Measurements from ENCODE around the gene SNAP47.
A peak's percentile ranks its signal among the peaks of the same experiment; 100 is the strongest.

SNAP47 gene

DNA sequence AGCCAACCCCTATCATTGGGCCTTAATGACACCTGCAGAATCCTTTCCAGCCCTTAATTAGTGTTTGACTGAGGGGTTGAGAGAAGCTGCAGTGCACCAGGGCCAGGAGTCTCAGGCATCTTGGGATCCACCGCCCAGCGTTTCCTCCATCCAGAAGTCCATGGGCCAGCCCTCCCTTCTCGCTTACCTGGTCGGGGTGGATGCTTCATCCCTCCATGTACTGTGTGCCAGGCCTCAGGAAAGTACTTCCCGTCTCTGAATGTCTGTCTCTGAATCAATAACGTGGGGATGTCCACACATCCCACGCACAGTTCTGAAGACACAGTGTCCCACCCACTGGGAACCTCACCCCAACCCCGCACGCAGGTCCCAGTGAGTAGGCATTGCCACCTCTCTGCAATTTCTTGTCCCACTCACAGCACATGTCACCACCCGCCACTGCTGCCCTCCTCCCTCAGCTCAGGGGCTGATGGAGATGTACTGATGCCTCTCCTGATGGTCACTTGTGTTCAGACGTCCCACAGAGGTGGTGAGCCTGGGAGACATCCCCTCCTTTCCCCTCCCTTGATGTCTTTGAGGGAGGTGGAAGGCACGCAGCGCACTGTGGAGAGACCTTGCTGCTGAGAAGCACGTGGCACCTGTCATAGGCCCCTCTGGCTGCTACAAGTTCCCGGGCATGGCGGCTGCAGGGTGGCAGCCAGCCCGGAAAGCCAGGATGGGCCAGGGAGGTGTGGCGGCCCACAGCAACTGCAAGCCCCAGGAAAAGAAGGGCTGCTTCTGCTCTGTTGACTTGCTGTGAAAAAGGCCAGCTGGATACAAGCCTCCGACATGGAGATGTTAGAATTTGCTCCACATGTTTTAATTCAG, 50.8 kb downstream of the SNAP47 start:
- no peak for DNase-seq (ENCODE audit: low read depth)

DNA sequence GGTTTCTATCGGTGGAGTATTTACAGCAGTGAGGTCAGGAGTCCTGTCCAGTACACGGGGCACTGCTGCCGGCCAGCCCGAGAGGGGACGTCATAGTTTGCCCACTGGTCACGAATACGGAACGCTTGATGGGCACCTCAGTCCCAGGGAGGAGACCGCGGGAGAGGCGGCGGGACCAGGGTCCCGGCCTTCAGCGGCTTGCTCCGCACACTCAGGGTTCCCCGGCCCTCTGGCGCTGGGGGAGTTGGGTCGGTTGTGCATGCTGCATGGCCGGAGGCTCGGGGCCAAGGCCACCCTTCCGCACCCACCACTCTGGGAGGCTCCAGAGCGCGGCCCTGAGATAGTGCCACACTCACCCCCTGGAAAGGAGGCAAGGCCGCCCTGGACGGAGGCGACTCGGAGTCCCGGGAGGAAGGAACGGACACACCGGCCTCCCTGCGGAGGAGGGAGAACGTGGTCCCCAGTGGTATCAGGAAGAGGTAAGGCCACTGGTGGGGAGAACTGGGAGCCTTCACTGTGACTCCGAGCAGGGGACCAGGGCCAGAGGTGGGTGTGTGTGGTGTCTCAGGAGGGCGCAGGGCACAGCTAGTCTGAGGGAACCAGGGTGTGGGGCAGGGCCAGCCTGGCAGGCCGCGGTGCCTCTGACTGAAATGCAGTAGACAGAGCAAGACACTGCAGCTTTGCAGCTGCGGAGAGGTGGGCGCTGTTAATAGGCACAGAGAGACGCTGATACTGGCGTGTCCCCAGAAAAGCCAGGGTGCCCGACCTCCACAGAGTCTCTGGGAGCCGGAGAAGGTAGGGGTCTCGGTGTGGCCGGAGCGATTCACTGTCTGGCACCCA, 51.7 kb downstream of the SNAP47 start:
- DNase-seq (ENCODE audit: low read depth) = peak; percentile 5

DNA sequence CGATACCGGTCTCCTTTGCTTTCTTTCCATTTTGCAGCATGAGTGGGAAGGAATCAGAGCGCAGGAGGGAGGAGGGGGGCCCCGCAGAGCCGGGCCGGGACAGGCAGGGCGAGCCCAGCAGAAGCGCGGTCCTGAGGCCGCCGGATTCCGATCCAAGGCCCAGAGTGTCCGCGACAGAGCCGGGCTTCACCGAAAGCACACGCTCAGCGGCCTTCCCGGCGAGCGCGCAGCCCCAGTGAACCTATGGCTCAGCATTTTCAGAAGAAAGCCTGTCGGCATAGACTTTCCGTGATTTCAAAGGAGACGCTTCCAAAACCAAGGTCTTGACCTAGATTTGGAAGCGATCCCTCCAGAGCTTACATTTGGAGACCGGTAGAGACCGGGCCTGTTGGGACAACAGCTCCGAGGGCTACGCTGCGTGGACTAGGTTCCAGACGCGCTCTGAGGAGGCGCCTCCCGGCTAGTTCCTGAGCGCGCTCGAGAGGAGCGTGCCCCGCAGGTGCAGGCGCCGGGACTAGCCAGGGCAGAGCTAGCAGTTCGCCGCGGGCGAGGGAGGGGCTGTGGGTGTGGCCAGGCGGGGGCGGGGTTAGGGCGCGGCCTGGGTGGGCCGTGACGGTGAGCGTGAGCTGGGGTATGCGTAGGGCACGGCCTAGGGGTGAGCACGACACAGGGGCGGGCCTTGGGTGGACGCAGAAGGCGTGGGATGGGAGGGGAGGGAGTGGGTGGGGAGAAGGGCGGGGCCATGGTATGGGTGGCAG, 52.5 kb downstream of the SNAP47 start:
- DNase-seq (ENCODE audit: low read depth) = peak; percentile 92

DNA sequence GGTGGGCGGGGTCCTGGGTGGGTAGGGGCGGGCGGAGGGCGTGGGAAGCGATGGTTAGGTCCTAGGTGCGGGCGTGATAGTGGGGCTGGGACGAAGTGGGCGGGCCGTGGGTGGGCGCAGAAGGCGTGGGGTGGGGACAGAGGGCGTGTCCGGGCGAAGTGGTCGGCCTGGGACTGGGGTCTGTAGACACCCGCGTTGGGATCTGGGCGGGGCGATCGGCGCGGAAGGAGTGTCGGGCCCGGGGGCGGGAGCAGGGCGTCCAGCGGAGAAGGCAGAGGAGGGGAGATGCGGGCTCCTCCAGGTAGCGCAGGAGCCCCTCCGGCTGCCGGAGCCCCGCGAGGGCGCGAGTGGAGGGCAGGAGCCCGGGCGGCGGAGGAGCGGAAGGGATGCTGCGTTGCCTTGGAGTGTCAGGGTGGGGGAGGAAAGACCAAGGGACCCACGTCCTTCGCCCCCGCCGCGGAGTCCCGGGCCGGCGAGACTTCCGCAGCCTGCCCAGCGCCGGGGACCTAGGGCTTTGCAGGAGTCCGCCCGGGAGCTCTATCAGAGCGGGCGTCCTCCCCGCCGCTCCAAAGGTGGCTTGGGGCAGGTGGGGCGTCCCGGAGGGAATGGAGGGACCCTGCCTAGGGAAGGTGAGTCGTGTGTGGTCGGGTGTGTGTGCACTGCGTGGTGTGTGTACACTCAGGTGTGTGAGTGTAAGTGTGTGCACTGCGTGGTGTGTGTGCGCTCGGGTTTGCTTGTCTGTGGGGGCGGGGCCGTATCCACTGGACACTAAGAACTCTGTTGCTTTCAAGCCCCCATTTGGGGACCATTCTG, 53.2 kb downstream of the SNAP47 start:
- DNase-seq (ENCODE audit: low read depth) = no peak

DNA sequence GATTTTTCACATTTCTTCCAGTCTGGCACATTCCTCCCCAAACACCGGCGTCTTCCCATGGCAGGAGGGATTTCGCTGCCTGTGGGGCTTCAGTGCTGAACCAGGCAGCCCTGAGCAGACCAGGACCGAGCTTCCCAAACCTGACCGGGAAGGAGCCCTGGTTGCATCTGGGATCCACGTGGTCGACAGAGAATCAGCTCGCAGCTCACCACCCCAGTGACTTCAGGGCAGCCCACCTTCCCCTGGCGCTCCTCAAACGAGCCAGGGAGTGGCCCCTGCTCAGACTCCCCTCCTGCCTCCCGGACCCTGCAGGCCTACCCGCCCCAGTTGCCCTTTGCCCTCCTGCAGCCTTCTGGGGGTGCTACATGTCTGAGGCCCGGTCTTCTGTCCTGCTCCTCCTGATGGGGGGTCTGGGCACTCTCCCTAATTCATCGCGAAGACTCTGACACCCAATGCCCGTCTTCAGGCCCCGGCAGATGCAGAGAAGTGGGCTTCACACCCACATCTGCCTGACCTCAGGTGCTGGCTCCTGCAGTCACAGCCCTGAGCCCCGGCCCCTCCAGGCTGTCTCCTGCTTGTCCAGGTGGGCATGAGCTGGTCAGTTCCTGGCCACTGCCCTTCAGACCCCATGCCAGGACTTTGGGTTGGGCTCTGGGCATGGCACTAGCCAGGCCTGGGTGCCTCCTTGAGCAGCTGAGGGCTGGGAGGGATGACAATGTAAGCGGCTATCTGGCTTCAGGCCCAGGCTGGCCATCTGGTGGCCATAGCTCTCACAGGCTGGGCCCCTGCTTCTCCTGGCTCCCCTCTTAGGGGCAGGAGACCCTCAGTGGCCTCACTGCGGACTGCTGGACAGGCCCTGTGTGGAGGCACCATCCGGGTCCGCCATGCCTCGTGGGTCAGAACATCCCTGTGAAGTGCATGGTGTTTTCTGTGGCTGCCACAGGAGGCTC, 54.1 kb downstream of the SNAP47 start:
- peak; percentile 48 for DNase-seq (ENCODE audit: low read depth)

DNA sequence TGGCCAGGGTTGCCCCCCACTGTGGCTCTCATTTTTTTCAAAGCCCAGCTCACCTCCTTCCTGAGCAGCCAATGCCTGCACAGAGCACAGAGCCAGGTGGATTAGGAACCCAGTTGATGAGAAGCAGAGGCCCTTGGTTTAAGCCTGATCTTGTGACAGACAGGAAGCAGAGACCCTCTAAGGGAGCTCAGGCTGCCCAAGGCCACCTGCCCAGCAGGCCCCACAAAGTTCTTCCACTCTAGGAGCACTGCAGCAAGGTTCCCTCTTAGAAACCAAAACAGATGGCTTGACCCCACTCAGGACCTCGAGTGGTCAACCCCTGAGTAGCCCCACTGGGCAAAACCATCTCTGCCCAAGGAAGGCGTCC, 54.8 kb downstream of the SNAP47 start:
- DNase-seq (ENCODE audit: low read depth) = no peak

DNA sequence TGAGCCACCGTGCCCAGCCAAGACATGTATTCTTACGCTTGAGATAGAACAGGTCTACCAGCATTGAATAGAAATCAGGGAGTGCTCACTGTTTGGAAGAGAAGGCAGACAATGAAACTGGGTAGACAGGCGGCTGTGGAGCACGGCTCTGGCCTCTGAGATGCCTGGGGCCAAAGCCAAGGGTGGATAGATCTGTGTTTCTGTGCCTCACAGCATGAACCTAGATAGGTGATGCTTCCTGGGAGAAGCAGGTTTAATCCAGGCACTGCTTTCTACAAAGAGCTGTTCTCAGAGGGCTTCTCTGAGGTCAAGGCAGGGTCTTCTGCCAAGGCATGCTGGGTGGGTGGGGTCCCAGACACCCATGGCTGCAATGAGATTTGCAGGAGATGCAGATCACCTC, 55.6 kb downstream of the SNAP47 start:
- DNase-seq (ENCODE audit: low read depth) = no peak

DNA sequence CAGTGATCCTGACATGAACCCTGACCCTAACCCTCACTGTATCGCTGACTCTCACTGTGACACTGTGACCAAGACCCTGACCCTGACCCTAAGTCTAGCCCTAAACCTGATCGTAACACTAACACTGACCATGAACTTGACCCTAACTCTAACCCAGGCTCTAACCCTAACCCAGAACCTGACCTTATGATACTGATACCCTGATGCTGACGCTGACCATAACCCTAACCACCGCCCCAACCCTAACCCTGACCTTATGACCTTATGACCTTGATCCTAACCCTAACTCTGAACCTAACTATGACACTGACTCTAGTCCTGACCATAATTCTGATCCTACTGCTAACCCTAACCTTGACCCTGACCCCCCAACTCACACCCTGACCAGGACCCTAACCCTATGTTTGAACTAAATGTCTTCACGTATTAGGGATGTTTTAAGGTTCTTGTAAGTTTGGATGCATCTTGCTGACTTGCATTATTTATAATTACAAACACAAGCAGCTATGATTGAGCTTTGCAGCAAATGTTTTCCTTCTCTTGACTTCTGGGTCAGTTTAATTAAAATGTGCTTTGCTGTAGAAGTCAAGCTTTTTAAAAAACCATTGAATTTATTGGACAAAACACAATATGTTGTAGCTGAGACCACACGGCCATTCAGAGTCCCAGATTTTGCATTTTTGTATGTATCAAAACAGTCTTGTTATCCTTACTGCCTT, 56.3 kb downstream of the SNAP47 start:
- no peak for DNase-seq (ENCODE audit: low read depth)

DNA sequence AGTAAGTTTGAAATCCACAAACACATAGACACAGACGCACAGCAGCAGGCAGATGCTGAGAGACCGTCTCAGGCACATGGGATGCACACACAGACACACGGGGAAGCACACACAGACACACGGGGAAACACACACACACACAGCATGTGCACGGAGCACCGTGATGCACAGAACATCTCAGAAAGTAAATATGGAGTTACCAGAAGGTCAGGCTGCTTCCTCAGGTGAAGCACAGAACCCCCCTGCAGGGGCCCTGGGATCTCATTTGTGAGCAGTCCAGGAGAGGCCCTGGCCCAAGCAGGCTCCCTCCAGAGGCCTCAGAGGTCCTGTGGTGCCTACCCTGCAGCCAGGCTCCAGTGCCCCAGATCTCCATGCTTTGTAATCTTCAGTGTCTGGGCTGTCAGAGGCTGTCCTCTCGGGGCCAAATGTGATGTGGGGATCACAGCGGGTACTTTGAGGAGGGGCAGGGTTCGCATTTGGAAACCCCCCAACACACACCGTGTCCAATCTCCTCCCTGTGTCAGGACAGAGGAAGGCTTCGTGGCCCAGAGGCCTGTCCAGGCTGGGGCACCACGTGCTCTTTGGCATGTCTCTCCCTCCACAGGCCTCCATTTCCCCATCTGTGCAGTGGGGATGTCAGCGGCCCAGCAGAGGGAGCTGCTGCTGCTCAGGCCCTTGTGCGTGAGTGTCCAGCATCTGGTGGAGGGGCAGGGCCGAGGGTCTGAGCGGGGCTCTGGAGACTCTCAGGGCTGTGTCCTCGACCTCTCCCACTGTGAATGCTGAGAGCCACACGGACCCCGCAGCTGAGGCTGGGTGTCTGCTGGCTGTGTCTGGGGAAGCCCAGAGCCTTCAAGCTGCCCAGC, 57.2 kb downstream of the SNAP47 start:
- DNase-seq (ENCODE audit: low read depth) = no peak

DNA sequence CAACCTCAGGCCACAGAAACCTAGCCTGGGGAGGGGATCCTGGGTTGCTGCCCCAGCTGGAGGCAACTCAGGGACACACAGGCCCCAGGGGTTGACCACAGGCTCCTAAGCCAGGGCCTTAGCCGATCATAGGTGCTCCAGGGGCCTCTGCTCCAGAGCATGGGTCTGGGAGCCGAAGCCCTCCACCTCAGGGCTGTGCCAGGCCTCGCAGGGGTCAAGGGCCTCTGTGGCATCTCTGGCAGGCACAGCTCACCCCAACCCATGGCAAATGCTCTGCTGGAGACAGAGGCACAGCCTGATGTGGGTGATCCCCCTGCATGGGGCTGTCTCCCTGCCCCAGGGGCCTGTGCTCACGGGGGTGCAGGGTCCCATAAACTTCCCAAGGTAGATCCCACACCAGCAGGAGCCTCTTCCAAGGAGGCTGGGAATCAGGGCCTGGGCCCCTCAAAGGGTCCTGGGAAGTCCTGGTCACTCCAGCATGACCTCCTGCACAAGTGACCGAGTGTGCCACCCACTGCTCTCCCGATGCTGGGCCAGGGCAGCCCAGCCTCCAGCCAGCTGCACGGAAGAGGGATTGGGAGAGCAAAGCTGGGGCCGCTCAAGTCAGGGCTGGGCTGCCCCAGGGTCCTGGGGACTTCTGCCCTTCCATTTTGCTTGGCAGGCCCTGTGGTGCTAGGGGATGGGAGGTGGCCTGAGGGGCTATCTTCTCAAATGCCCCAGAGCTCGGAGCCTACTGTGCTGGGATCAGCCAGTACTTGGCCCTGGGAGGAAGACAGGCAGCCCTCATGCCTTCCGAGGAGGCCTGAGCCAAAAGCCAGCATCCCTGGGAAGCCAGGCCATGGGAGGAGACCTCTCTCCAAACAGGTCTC, 58.1 kb downstream of the SNAP47 start:
- no peak for DNase-seq (ENCODE audit: low read depth)

DNA sequence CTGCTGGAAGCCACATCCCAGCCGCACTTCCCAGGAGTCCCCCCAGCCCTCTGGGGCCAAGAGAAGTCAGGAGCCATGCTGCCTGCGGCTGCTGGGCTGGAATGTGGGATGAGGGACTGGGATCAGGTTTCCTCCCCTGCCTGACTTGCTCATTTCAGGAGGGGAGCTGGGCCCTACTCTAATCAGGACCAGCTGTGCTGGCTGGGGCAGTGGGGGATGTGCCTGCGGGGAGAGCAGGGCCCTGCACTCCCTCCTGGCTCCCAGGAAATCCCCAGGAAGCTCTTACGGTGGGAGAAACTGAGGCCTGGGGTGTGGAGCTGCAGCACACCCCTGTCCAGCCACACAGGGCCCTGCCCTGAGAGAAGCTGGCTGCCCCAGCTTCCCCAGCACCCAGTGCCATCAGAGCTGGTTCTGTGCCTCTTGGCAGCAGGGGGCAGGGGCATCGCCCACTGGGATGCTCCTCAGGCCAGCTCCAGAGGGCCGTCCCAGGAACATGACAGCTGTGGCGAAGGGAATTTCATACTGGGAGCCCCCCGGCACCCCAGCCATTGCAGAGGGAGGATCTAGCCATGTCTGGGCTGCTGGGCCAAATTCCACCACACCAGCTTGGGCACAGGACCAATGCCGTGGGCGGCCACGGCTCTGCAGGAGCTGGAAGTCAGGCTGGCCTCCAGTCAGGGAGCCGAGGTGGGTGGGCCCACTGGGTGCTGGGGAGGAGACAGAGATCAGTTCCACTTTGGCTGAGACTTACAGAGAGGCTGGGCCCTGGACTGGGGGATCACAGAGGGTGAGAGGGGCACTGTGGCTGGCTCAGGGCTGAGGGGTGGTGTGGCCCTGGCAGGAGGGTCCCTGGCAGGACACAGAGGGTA, 58.9 kb downstream of the SNAP47 start:
- DNase-seq (ENCODE audit: low read depth) = peak; percentile 98

DNA sequence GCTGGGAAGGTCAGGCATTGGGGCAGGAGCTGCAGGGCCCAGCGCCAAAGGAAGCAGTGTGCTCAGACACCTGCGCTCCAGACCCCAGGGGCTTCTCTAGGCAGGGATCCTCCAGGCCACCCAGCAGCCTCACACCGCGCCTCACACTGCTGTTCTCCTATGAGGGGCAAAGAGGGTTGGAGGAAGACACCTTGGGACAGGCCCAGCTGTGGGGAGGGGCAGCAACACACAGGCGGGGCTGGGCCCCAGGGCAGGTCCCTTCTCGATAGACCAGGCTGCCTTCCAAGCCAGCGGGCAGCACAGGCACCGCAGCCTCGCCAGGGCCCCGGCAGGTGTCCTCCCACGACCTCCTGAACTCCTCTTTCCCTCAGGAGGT, 59.6 kb downstream of the SNAP47 start:
- no peak for DNase-seq (ENCODE audit: low read depth)

DNA sequence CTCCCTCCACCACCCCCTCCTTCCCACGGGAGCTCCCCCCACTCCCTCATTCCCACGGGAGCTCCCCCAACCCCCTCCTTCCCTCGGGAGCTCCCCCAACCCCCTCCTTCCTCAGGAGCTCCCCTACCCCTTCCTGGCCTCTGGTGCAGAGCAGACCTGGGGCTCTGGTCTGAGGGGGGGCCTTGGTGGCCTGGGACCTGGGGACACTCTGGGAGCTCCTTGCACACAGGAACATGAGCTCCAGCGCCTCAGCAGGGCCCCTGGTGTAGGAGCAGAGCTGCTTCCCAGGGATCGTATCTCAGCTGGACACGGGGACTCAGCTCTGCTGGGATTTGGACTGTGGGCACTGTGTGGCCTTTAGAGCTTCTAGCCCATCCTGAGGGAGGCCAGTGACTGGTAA, 60.5 kb downstream of the SNAP47 start:
- DNase-seq (ENCODE audit: low read depth) = no peak

DNA sequence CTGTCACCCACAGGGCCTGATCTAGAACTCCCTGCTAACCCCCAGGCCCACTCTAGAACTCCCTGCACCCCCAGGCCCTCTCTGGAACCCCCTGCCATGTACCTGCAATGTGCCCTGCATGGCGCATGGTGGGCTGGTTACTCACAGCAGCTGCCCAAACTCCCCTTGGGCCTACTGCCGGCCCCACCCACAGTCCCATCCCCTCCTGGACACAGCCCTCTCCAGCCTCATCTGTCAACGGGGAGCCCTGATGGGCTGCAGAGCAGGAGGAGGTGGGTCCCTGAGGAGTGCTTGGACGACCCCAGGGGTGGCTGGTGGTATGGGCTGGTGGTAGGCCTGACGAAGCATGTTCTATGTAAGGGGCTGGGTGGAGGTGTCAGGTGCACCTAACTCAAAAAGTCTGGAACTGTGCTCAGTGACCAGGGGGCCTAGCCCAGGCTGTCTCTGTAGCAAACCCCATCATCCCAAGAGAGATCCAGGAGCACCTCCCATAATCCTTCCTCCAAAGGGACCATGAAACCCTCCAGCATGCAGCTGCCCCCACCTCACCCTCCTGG, 61.2 kb downstream of the SNAP47 start:
- no peak for DNase-seq (ENCODE audit: low read depth)

DNA sequence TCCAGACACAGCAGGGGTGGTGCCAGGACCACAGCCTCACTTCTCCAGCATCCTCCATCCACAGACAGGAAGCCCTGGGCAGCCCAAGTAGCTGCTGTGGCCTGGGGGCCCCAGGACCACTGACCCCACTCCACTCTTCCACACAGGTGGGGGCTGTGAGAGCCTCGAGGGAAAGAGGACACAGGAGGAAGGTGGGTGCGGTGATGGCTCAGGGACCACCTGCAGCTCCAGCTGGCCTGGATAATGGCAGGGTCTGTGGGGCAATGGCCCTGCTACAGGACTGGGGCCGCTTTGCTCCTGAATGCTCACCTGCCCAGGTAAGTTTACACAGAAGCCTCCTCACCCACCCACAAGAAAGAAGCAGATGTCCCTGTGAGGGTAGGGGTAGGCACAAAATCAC, 61.9 kb downstream of the SNAP47 start:
- DNase-seq (ENCODE audit: low read depth) = no peak

DNA sequence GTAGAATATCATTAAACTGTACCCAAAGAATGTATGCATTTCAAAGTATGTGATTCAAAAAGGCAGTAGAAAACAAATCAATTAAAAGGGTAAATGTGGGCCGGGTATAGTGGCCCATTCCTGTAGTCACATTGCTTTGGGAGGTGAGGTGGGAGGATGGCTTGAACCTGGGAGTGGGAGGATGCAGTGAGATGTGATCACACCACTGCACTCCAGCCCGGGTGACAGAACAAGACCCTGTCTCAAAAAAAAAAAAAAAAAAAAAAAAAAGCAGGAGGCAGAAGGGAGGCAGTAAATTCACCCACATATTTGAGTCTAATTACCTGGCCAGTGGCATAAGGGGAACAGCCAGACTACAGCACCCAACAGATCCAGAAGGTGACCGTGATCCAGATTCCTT, 62.4 kb downstream of the SNAP47 start:
- DNase-seq (ENCODE audit: low read depth) = no peak
